Ishikawa (cell line): ENCODE measurements around the gene KIAA1217.

Source experiments
- CEBPB ChIP-seq: IDR thresholded peaks from 2 replicates; pipeline ENCODE4 v1.6.1; 2012
- CREB1 ChIP-seq: IDR thresholded peaks from 2 replicates; pipeline ENCODE4 v1.6.1; 2012; ENCODE audit warnings: low read depth
- EGR1 ChIP-seq: IDR thresholded peaks from 2 replicates; pipeline ENCODE4 v1.6.1; 2012
- EP300 ChIP-seq: IDR thresholded peaks from 2 replicates; pipeline ENCODE4 v1.6.1; 2012; ENCODE audit warnings: borderline replicate concordance
- FOXM1 ChIP-seq: IDR thresholded peaks from 2 replicates; pipeline ENCODE4 v1.6.1; 2012; ENCODE audit warnings: low read depth, borderline replicate concordance
- RAD21 ChIP-seq: IDR thresholded peaks from 2 replicates; pipeline ENCODE4 v1.6.1; 2012; ENCODE audit warnings: low read depth
- TAF1 ChIP-seq: IDR thresholded peaks from 2 replicates; pipeline ENCODE4 v1.6.1; 2012; ENCODE audit warnings: low read depth, mild to moderate bottlenecking
- TCF12 ChIP-seq: IDR thresholded peaks from 2 replicates; pipeline ENCODE4 v1.6.1; 2012; ENCODE audit warnings: low read depth
- YY1 ChIP-seq: IDR thresholded peaks from 2 replicates; pipeline ENCODE4 v1.6.1; 2012; ENCODE audit warnings: low read depth
- TF ChIP-seq, protein P1 (sequence below): IDR thresholded peaks from 2 replicates; pipeline ENCODE4 v1.6.1; 2012; ENCODE audit warnings: low read depth, mild to moderate bottlenecking
- TF ChIP-seq, protein P2 (sequence below): IDR thresholded peaks from 2 replicates; pipeline ENCODE4 v1.6.1; 2012
- TF ChIP-seq, protein P3 (sequence below): IDR thresholded peaks from 2 replicates; pipeline ENCODE4 v1.6.1; 2012

DNA sequence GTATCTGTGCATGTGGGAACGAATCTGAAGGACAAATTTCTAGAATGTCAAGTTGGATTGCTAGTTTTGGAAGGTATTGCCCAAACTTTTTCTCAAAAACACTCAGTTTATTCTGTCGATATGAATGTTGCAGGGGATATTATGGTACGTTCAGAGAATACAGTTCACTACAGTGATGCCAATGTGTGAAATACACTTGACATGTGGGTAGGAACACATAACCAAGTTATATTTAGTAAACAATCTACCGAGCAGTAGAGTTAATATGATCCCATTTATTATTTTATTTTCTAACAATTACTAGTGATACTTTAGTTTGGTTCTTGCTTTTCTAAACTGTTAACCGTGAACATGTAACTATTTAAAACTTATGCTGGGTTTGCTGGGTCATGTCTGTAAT is 37.4 kb downstream of the KIAA1217 start:
- TF ChIP-seq EP300 (no peak), FOXM1 (no peak), EGR1 (no peak), TCF12 (no peak), TAF1 (no peak), CEBPB (no peak), YY1 (no peak), RAD21 (no peak), CREB1 (no peak)
- TF ChIP-seq, protein P1, sequence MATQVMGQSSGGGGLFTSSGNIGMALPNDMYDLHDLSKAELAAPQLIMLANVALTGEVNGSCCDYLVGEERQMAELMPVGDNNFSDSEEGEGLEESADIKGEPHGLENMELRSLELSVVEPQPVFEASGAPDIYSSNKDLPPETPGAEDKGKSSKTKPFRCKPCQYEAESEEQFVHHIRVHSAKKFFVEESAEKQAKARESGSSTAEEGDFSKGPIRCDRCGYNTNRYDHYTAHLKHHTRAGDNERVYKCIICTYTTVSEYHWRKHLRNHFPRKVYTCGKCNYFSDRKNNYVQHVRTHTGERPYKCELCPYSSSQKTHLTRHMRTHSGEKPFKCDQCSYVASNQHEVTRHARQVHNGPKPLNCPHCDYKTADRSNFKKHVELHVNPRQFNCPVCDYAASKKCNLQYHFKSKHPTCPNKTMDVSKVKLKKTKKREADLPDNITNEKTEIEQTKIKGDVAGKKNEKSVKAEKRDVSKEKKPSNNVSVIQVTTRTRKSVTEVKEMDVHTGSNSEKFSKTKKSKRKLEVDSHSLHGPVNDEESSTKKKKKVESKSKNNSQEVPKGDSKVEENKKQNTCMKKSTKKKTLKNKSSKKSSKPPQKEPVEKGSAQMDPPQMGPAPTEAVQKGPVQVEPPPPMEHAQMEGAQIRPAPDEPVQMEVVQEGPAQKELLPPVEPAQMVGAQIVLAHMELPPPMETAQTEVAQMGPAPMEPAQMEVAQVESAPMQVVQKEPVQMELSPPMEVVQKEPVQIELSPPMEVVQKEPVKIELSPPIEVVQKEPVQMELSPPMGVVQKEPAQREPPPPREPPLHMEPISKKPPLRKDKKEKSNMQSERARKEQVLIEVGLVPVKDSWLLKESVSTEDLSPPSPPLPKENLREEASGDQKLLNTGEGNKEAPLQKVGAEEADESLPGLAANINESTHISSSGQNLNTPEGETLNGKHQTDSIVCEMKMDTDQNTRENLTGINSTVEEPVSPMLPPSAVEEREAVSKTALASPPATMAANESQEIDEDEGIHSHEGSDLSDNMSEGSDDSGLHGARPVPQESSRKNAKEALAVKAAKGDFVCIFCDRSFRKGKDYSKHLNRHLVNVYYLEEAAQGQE, result no peak
- TF ChIP-seq, protein P2, sequence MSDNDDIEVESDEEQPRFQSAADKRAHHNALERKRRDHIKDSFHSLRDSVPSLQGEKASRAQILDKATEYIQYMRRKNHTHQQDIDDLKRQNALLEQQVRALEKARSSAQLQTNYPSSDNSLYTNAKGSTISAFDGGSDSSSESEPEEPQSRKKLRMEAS, result no peak
- TF ChIP-seq, protein P3, sequence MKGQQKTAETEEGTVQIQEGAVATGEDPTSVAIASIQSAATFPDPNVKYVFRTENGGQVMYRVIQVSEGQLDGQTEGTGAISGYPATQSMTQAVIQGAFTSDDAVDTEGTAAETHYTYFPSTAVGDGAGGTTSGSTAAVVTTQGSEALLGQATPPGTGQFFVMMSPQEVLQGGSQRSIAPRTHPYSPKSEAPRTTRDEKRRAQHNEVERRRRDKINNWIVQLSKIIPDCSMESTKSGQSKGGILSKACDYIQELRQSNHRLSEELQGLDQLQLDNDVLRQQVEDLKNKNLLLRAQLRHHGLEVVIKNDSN, result no peak
